H1 (cell line): ENCODE data around the gene VAT1. TPM values are rescaled to one million over a fixed set of nuclear protein-coding genes. Genes with fewer than 3 reads are reported as not detected.

Experiments
- BRCA1 ChIP-seq: IDR thresholded peaks from 2 replicates; pipeline ENCODE4 v1.6.1; 2012; ENCODE audit warnings: low read depth, low read length, improper control_type of control experiment
- EGR1 ChIP-seq: IDR thresholded peaks from 2 replicates; pipeline ENCODE4 v1.6.1; 2011; ENCODE audit warnings: low read depth, low read length, borderline replicate concordance
- HDAC2 ChIP-seq, 2 experiments: fragments of 300-600 bp in 1 of 2; sonication (generic) in 1 of 2; IDR thresholded peaks; 2 replicates each; pipeline ENCODE4 v1.6.1; 2011 to 2012; ENCODE audit warnings: low read depth in 2 of 2, low read length in 2 of 2, mild to moderate bottlenecking in 2 of 2, moderate library complexity in 2 of 2, borderline replicate concordance in 1 of 2, inconsistent platforms in 1 of 2
- KDM1A ChIP-seq: fragments of 200-600, 300-600 bp; sonication (generic); IDR thresholded peaks from 2 replicates; pipeline ENCODE4 v1.7.1; 2016; ENCODE audit warnings: mild to moderate bottlenecking, low read length, borderline replicate concordance
- POLR2A ChIP-seq, 2 experiments: IDR thresholded peaks; 1 replicate in 1 of 2; 2 replicates in 1 of 2; pipeline ENCODE4 v1.6.1; 2011; ENCODE audit warnings: low read depth in 2 of 2, low read length in 2 of 2, mild to moderate bottlenecking in 2 of 2; ENCODE audit errors: control extremely low read depth in 1 of 2
- RAD21 ChIP-seq, 2 experiments: IDR thresholded peaks in 1 of 2; conservative IDR thresholded peaks in 1 of 2; 2 replicates each; pipeline ENCODE4 v1.6.1; 2011; ENCODE audit warnings: low read depth in 2 of 2, low read length in 2 of 2, improper control_type of control experiment in 1 of 2, inconsistent platforms in 1 of 2, mild to moderate bottlenecking in 1 of 2, moderate library complexity in 1 of 2
- RBBP5 ChIP-seq: IDR thresholded peaks from 2 replicates; pipeline ENCODE4 v1.7.1; 2012; ENCODE audit warnings: low read depth, mild to moderate bottlenecking, inconsistent platforms, low read length, moderate library complexity, borderline replicate concordance
- SP1 ChIP-seq: IDR thresholded peaks from 2 replicates; pipeline ENCODE4 v1.6.1; 2011; ENCODE audit warnings: low read depth, low read length
- TBP ChIP-seq: IDR thresholded peaks from 2 replicates; pipeline ENCODE4 v1.6.1; 2011; ENCODE audit warnings: low read depth, low read length, improper control_type of control experiment
- polyA plus RNA-seq, 7 experiments: library from polyadenylated mRNA; depleted of rRNA in 3 of 7; stranded (reverse) in 5 of 7; unstranded in 2 of 7; fragments of >200 nt in 5 of 7; fragments of 200-250 nt in 2 of 7; gene quantifications; 1 replicate in 5 of 7; 2 replicates in 1 of 7; 4 replicates in 1 of 7; pipeline versions ENCODE4 v1.2.1 to v1.2.3, GENCODE V29; 2011 to 2013; ENCODE audit warnings: missing spikeins in 2 of 7, mixed read lengths in 2 of 7
- total RNA-seq: library from RNA; stranded (reverse); fragmentation: NEBNext Ultra II Directional; extraction: Animal tissue kit (Norgen Biotek cat#: 25700); gene quantifications from 2 replicates; pipeline ENCODE4 v1.2.1, GENCODE V29; 2021
- TF ChIP-seq, protein P1 (sequence below): fragments of 300-600 bp; sonication (generic); IDR thresholded peaks from 2 replicates; pipeline ENCODE4 v1.7.1; 2012; ENCODE audit warnings: low read length, moderate library complexity, mild to moderate bottlenecking, inconsistent platforms; ENCODE audit not compliant: insufficient replicate concordance

Gene VAT1
- total and polyA plus RNA-seq, 2 of the 8 experiments (the other 6 are each of a cell fraction or from before 2014, with no cell fraction given), result 200 to 295 TPM

DNA sequence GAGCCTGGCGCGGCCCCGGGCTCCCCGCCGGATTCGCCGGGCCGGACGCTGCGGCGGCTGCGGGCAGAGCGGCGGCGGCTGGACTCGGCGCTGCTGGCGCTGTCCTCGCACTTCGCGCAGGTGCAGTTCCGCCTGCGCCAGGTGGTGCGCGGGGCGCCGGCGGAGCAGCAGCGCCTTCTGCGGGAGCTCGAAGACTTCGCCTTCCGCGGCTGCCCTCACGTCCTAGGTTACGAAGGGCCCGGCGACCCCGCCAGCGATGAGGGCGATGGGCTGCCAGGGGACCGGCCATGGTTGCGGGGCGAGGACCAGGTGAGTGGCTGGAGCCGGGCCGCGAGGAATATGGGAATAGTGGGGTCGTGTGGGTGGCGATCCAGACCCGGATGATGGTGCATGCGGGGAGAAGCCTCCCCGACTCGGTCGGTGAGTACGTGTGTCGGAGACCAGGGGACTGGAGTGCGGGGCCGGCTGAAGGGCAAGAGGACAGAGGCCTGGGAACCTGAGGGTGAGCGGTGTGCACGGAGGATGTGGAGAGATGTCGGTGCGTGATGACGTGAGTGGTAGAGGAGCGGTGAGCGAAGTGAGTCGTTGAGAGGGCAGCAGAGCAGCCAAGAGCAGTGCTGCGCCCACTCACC is 41.3 kb downstream of the VAT1 start (continued):
- TF ChIP-seq RAD21 (IDR thresholded peaks at IDR 0.05 in 1 of 2, conservative IDR thresholded peaks at IDR 0.05 in 1 of 2; ENCODE audit: low read depth in 2 of 2, low read length in 2 of 2), result peak in 1 of 2 experiments; percentile 40; a peak in 1 of 4 replicates
- TF ChIP-seq SP1, result no peak
- TF ChIP-seq TBP, result peak; percentile 47; the same call in 1 of the 2 replicates
- TF ChIP-seq POLR2A (IDR thresholded peaks at IDR 0.05; ENCODE audit: control extremely low read depth in 1 of 2, low read depth in 2 of 2, low read length in 2 of 2), result peak in 1 of 2 experiments; percentile 12; a peak in 1 of 3 replicates
- TF ChIP-seq EGR1, result no peak
- TF ChIP-seq, protein P1, sequence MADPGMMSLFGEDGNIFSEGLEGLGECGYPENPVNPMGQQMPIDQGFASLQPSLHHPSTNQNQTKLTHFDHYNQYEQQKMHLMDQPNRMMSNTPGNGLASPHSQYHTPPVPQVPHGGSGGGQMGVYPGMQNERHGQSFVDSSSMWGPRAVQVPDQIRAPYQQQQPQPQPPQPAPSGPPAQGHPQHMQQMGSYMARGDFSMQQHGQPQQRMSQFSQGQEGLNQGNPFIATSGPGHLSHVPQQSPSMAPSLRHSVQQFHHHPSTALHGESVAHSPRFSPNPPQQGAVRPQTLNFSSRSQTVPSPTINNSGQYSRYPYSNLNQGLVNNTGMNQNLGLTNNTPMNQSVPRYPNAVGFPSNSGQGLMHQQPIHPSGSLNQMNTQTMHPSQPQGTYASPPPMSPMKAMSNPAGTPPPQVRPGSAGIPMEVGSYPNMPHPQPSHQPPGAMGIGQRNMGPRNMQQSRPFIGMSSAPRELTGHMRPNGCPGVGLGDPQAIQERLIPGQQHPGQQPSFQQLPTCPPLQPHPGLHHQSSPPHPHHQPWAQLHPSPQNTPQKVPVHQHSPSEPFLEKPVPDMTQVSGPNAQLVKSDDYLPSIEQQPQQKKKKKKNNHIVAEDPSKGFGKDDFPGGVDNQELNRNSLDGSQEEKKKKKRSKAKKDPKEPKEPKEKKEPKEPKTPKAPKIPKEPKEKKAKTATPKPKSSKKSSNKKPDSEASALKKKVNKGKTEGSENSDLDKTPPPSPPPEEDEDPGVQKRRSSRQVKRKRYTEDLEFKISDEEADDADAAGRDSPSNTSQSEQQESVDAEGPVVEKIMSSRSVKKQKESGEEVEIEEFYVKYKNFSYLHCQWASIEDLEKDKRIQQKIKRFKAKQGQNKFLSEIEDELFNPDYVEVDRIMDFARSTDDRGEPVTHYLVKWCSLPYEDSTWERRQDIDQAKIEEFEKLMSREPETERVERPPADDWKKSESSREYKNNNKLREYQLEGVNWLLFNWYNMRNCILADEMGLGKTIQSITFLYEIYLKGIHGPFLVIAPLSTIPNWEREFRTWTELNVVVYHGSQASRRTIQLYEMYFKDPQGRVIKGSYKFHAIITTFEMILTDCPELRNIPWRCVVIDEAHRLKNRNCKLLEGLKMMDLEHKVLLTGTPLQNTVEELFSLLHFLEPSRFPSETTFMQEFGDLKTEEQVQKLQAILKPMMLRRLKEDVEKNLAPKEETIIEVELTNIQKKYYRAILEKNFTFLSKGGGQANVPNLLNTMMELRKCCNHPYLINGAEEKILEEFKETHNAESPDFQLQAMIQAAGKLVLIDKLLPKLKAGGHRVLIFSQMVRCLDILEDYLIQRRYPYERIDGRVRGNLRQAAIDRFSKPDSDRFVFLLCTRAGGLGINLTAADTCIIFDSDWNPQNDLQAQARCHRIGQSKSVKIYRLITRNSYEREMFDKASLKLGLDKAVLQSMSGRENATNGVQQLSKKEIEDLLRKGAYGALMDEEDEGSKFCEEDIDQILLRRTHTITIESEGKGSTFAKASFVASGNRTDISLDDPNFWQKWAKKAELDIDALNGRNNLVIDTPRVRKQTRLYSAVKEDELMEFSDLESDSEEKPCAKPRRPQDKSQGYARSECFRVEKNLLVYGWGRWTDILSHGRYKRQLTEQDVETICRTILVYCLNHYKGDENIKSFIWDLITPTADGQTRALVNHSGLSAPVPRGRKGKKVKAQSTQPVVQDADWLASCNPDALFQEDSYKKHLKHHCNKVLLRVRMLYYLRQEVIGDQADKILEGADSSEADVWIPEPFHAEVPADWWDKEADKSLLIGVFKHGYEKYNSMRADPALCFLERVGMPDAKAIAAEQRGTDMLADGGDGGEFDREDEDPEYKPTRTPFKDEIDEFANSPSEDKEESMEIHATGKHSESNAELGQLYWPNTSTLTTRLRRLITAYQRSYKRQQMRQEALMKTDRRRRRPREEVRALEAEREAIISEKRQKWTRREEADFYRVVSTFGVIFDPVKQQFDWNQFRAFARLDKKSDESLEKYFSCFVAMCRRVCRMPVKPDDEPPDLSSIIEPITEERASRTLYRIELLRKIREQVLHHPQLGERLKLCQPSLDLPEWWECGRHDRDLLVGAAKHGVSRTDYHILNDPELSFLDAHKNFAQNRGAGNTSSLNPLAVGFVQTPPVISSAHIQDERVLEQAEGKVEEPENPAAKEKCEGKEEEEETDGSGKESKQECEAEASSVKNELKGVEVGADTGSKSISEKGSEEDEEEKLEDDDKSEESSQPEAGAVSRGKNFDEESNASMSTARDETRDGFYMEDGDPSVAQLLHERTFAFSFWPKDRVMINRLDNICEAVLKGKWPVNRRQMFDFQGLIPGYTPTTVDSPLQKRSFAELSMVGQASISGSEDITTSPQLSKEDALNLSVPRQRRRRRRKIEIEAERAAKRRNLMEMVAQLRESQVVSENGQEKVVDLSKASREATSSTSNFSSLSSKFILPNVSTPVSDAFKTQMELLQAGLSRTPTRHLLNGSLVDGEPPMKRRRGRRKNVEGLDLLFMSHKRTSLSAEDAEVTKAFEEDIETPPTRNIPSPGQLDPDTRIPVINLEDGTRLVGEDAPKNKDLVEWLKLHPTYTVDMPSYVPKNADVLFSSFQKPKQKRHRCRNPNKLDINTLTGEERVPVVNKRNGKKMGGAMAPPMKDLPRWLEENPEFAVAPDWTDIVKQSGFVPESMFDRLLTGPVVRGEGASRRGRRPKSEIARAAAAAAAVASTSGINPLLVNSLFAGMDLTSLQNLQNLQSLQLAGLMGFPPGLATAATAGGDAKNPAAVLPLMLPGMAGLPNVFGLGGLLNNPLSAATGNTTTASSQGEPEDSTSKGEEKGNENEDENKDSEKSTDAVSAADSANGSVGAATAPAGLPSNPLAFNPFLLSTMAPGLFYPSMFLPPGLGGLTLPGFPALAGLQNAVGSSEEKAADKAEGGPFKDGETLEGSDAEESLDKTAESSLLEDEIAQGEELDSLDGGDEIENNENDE, result no peak
- TF ChIP-seq RBBP5, result peak; percentile 42; the same call in 1 of the 2 replicates
- TF ChIP-seq BRCA1, result no peak
- no peak for TF ChIP-seq KDM1A
- TF ChIP-seq HDAC2 (IDR thresholded peaks at IDR 0.05; ENCODE audit: borderline replicate concordance in 1 of 2, low read depth in 2 of 2, low read length in 2 of 2), result no peak
